Activated naive CD4-positive, alpha-beta T cell treated with Interleukin-2 at 50 U/mL for 16 hours (primary cell): ENCODE data around the gene E2F6.

Experiments
- DNase-seq: peaks from one replicate; pipeline ENCODE4 v3.0.0-alpha.2; 2020

Gene E2F6, protein sequence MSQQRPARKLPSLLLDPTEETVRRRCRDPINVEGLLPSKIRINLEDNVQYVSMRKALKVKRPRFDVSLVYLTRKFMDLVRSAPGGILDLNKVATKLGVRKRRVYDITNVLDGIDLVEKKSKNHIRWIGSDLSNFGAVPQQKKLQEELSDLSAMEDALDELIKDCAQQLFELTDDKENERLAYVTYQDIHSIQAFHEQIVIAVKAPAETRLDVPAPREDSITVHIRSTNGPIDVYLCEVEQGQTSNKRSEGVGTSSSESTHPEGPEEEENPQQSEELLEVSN

DNA sequence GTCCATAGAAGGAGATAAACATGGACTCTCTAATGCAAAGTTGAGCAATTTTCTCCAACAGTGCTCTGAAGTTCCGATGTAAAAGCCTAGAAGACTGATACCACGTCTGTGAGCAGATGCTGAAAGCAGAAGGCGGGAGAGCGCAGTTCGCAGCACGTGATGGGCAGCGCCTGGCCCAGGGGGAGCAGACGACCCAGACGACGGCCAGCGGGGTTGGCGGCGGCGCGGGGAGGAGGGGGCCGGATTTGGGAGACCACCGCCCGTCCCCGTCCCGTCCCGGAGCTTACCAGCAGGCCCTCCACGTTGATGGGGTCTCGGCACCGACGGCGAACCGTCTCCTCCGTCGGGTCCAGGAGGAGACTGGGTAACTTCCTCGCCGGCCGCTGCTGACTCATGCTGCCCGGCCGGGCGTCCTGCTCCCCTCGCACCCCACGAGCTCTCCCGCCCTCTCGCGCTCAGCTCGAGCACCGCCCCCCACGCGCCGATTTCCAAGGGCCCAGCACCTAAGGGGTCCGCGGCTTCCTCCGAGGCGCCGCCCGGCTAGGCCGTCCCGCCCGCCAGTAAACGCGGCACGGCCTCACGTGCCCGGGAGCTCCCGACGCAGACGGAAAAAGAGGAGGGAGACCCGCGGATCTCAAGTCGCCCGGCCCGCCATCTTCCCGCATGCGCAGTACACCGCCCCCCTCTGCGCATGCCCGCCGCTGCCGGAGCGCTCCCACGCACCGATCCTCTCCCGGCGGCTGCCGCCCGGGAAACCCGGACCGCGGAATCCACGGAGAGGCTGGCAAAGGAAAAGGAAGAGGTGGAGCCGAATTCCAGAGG lies at the start of gene E2F6:
Gene E2F6 (minus strand): TSS at position 677 of the 822 bp plus-strand sequence. CDS start 282 bp downstream, at position 395.
- DNase-seq, result peak; percentile 87

DNA sequence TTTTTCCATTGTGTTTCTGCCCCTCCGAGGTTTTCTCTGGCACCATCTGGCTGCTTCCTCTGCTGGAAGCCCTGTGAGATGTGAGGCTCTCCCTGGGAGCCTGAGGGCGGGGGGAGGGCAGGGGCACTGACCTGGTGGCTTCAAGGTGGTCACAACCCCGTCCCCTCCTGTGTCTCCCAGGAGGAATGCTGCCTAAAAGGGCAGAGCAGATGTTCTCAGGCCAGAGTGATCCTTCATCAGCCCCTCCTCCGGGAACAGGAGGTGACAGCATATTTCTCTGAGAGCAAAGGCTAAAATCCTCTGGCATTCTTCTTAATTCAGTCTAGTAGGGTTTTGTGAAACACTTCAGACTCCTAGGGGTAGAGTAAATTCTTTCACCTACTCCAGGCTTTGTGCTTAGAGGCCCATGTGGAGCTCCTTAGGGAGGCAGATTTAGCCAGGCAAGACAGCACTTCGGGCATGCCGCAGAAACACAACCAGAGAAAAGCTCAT lies 49.6 kb upstream of the E2F6 start:
- DNase-seq, result no peak

DNA sequence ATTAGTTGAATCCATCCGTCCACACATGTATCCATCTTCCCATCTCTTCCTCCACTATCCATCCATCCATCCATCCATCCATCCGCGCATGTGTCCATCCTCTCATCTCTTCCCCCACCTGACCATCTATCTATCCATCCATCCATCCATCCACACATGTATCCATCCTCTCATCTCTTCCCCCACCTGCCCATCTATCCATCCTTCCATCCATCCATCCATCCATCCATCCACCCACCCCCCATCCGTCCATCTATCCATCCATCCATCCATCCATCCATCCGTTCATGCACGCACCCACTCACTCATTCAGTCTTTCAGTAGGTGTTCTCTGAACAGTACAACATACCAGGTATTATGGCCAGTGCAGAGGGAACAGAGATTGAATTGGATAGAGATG lies 48.9 kb upstream of the E2F6 start:
- DNase-seq, result no peak

DNA sequence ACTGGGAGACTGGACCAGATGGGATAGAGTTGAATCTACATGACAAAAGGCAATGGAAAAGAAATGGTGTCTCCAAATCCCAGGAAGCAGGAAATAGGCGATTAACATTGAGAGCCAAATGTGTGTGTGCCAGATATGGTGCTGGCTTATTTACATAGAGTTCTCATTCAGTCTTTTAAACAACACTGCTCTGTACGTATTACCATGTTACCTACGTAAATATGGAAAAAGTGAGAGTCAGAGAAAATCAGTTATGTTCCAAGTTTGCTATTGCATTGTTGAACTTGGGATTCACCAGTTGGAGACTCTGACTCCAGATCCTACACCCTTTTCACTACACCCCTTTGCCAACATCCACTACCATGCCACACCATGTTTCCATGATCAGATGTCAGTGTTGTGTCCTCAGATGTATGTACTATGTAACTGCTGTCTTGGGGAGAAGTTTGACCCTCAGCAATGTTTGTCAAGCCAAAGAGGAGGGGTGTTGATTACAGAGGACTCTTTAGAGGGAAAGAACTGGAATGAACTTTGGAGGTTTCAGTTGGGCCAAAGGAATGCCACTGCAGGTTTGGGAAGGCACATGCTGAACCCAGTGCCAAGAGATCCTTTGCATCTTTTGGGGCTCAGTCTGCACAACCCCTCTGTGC lies 48.2 kb upstream of the E2F6 start:
- no peak for DNase-seq

DNA sequence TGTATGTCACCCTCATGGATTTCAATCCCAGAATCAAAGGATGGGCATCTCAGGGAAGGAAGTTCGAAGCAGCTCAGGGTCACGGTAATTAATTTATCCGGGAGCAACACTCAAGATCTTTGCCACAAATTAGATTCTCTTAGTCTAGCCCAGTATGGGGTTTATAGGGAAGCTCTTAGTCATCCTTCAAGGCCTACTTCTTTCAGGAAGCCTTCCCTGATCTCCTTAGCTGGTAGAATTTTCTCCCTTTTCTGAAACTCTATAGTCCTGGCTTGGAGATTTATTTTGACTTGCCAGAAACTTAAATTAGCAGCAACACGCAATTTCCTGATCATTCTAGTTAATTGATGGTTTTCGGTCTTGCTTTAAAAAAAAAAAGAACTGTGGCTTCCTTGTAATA lies 47.4 kb upstream of the E2F6 start:
- no peak for DNase-seq

DNA sequence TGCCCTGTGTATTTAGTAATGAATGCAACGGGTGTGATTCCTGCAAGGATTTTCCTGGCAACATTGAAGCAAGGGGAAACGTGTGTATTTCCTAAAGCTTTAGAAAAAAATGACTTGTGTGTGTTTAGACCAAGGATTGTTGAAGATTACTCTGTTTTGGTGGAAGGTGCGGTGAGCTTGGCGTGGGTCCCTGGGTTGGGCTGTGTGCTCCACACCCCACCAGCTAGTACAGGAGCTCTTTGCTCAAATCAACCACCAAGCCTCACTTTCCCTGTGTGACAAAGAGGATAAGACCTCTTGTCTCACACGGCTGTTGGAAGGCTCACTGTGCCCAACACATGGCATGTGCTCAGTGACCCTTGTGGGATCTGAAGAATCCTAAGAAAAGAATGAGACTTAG lies 46.5 kb upstream of the E2F6 start:
- DNase-seq, result no peak

DNA sequence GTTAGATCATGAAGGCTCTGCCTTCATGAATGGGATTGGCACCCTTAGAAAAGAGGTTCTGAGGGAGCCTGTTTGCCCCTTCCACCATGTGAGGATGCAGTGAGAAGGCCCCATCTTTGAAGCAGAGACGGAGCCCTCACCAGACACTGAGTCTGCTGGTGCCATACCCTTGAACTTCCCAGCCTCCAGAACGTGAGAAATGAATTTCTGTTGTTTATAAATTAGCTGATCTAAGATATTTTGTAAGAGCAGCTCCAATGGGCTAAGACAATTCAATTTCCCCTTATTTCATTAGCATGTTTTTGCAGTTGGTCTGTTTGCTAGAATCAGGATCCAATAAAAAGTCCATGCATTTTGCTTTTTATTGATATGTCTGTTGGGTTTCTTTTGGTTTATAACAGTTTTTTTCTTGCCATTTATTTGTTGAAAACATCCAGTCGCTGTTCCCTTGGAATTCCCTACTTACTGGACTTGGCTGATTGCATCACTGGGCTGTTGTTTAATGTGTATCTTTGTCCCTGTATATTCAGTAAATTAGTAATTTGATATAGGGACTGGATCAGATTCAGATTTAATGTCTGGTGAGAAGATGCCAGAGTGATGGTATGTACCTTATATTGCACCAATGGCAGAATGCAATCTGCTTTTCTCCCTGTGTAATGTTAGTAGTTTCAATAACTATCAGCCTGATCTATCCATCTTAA lies 43.8 kb upstream of the E2F6 start:
- DNase-seq, result no peak

DNA sequence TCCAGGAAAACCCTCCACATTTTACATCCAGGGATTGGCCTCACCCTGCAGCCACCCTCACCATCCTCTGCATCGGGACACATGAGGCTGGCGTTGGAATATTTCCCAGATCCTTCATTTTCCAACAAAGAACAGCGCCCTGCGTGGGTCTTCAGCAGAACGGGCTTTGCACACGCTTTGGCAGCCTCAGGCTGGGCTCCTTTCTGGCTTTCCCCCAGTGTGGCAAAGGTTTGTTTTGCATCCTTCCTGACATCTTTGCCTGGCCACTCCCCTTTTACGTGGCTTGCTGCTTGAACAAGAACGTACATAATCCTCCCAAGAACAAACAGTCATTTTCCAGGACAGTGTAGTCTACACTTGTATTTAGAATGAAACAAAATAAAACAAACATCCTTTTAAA lies 42.3 kb upstream of the E2F6 start:
- no peak for DNase-seq

DNA sequence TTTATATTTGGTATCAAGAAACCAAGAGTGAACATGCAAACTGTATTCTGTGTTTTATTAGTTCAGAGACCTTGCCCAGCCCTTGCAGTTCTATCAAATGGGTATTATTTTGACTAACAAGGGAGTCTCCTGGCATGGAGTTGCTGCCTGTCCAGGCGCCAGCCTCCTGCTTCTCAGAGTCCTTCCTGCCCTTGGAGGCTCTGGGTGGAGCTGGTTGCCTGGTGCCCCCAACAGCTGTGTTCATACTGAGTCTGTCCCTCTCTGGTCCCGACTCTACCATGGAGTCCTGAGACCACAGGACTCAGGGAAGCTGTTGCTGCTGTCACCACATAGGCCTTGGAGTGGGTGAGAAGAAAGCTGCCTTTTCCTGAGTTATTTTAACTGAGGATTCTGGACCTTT lies 41.6 kb upstream of the E2F6 start:
- no peak for DNase-seq

DNA sequence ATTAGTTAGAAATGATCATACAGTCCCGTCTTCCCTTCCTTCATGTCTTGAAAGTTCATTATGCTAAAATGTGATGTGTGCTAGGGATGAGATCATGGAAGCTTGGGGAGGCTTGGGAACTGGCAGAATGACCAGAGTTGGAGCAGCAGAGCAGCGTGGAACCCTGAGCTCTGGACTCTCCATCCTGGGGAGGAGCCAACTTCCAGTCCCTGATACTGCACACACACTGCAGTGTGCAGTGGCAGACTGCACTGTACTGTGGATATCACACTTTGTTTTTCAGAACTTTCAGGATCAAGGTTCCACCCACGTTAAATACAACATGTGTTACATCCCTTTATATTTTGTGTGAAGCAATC lies 40.6 kb upstream of the E2F6 start:
- no peak for DNase-seq

DNA sequence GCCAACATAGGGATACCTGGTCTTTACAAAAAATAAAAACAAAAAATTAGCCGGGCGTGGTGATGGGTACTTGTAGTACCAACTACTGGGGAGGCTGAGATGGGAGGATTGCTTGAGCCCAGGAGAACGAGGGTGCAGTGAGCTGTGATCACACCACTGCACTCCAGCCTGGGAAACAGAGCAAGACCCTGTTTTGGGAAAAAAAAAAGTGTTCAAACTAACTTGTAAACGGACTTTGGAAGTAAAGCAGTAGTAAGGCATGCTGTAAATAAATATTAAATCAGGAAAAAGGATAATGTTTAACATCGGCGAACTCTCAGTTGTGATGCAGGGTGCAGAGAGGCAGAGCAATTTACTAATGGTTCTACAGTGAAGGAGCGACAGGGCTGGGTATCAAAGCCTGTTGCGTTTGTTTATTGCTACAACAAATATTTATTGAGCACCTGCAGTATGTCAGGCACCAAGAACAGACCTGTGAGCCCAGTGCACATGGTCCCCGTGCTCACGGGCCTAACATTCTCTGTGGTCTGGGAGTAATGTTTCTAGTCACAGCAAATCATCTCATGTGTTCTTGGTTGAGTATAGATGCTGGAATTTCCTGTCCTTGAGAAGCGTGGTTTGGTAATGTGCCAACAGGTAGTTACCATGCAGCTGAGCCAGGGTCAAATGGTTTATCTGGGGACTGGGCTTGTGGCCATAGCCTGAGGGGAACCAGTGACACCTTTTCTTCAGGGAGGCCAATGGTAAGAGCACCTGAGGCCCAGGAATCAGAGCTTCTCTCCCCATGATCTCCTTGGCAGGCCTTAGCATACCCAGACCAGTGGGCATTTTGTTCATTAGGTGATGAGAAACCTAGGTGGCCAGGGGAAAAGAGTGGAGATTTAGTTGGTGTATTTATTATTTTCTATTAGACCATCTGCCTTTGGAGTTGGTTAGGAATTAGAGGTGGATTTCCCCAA lies 40.0 kb upstream of the E2F6 start:
- no peak for DNase-seq

DNA sequence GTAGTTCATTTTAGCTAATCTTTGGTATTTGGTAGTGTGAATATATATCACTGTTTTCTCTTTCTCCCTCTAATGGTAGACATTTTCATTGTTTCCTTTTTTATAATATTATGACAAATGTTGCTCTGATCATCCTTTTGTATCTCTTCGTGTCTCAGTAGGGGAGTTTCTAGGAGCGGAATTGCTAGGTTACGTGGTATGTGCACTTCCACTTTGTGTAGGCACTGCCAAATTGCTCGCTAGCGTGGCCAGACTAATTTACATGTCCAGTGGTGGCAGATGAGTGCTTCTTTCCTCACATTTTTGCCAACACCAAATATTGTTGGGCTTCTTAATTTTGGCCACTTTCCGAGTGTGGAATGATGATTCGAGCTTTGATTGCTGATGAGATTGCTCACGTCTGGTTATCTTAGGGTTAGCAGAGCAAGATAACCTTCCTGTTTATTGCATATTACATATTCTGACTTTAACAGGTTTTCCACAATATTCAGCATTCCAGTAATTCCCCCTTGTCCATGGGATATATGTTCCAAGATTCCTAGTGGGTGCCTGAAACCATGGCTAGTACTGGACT lies 37.5 kb upstream of the E2F6 start:
- no peak for DNase-seq

DNA sequence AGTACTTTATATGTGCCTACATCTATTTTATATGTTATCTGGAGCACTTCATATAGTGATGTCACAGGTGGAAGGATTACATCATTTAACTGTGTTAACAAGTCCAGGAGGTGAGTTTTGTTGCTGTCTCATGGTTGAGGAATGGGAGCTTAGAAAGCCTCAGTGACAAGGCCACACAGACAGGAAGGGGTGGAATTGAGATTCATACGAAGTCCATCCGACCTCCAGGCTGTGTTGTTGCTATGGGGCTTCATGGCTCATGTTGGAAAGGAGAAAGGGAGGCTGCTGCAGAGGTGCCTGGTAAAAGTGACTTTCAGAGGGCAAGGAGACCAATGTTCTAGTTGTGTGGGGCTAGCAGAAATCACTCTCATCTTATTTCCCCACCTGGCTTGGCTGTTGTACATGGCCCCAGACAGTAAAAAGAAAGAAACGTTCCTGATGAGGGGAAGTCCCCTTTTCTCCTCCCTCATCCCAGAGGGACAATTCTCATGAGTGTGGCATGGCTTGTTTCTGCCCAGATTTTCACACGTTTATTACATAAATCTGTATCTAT lies 36.9 kb upstream of the E2F6 start:
- DNase-seq, result no peak

DNA sequence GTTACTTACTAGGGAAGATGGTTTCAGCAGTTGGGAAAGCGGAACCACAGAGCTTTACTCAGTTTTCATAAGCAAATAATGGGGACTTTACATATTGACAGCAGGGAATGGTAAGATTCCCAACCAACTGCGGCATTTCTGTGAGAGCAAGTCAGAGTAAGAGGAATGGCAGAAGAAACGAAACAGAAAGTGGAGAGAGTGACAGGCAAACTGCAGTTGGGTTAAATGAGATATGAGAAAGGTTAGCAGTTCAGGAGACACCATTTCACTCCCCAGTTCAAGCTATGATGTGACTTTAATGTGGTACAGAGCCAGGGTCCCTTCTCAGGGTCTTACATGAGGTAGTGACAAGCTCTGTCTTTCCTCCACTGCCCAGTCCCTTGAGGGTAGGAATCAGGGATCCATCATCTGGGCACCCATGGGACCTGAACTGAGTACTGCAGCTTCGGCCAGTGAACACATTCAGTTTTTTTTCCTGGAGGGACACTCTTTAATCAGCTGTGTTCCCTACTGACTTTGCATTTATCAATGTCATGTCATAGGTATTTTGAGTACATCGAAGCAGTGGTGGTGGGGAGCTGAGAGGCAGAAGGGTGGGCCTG lies 34.8 kb upstream of the E2F6 start:
- DNase-seq, result no peak

DNA sequence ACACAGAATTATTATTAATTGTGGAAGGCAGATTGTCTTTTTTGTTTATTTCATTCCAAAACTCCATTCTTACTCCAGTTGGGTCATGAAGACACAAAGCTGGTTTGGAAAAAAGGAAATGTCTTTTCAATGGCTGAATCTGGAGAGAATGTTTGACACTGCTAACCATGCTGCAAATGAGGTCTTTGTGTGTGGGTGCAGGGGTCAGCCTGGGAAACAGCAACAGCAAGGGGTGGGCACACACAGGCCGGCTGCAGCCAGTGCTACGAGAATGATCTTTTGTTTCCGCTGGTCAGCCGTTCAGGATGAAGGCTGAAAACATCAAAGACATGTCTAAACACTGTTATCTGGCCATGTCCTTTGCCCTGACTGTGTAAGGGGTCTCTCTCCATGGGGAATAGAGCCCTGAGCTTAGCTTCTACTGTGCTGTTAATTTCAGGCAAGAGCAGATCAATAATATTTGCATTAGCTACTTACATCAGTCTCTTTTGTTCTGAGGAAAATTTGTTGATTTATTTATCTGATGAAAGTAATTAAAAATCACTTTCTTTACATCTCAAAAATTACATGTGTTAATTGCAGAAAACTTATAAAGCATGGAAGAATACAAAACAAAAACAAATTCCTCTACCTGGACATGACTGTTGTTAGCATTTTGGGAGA lies 33.3 kb upstream of the E2F6 start:
- no peak for DNase-seq

DNA sequence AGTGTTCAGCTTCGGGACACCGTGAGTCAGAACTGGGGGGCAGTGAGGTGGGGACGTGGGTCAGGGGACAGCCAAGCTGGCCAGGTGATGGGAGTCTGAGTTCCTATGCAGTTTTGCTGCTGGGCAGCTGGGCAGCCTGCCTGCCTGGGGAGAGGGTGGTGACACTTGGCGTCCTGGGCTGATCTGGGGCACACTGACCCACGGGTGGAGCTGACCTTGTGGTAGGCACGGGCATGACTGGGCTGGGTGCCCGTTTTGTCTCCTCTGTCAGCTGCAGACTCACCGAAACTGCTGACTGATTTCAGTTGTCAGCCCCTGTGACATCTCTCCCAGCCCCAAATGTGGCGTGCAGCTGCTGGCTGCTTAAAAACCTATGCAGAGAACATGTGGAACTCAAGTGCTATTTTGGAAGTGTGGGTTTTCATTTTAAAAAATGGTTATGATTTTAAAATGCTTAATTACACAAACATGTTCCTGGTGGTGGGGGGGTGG lies 32.6 kb upstream of the E2F6 start:
- no peak for DNase-seq

DNA sequence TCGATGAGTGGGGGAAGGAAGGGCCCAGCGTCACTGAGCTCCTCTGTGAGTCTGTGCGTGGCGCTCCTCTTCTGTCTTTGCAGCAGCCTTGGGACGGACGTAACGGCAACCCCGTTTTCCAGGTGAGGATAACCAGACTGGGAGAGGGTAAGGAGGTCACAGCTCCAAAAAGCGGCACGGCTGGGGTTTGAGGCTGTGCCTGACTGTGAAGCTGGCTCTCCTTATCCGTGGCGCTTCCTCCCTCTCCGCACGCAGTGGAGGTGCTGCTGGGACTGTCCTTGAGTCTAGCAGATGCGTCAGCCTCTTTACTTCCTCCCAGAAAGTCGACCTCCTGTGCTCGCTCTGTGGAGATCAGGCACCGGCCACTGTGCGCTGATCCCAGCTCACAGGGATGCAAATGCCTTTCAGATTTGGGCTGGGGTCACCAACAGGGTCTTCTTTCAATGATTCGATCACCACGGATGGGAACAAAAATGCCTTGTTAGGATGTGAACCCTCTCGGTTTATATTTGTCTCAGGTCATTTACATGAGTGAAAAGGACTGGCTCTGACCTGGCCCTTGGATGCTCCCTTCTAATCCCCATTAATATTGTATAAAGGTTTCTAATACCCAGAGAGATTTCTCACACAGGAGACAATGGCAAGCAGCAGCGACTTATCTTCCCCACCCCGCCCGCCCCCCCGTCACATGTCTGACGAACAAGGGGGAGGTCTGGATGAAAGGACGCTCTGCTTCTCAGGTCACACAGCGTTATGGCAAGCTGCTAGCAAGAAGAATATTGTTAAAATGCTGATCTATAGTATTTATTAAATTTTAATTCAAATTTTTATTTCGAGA lies 30.1 kb upstream of the E2F6 start:
- DNase-seq, result no peak

DNA sequence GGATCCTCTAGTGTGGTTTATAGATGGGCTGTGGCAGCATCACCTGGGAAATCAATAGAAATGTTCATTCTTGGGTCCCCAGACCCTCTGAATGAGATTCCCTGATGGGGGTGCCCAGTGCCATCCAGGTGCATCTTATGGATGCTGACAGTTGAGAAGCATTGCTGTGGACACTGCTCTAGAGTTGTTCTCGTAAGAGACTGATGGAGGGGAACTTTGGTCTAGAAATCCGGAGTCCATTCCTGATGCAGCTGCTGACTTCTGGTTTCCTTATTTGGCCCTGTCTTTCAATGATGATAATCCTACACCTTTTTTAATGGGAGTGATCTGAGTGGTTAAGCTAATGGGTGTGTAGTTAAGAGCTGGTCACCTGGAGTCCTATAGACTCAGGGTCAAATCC lies 28.3 kb upstream of the E2F6 start:
- no peak for DNase-seq

DNA sequence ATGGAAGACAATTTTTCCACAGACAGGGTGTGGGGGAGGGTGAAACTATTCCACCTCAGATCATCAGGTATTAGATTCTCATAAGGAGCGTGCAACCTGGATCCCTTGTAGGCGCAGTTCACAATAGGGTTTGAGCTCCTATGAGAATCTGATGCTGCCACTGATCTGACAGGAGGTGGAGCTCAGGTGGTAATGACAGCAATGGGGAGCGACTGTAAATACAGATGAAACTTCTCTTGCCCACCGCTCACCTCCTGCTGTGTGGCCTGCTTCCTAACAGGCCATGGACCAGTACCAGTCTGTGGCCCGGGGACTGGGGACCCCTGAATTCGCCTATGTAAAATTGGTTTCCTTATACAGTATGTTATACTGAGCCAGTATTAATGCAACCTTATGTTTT lies 27.3 kb upstream of the E2F6 start:
- DNase-seq, result no peak
